SH-SY5Y (cell line): ENCODE data around the gene ERLEC1.

Experiments used
- GATA2 ChIP-seq: IDR thresholded peaks from 2 replicates; pipeline ENCODE4 v1.6.1; 2011; ENCODE audit warnings: mild to moderate bottlenecking, low read depth, low read length
- GATA3 ChIP-seq: IDR thresholded peaks from 2 replicates; pipeline ENCODE4 v1.6.1; 2011; ENCODE audit warnings: low read depth, mild to moderate bottlenecking, low read length, moderate library complexity

The ERLEC1 gene

DNA sequence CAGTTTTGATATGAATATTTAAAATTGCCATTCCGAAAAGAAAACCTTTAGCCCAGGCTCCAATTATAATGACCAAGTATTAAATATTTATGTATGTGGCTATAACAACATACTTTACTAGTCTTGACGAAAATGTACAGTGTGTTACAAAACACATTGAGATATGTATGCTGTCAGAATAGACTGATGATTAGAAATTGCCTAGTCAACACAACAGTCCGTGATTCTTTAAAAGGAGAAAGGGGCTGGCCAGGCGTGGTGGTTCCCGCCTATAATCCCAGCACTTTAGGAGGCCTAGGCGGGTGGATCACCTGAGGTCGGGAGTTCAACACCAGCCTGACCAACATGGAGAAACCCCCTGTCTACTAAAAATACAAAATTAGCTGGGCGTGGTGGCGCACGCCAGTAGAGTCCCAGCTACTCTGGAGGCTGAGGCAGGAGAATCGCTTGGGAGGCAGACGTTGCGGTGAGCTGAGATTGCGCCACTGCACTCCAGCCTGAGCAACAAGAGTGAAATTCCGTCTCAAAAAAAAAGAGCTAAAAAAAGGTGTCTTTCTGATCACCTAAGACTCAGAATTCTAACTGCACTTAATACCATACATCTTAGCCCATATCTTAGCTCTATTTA lies 17.4 kb upstream of the ERLEC1 start:
- TF ChIP-seq GATA2 (no peak), GATA3 (no peak)

DNA sequence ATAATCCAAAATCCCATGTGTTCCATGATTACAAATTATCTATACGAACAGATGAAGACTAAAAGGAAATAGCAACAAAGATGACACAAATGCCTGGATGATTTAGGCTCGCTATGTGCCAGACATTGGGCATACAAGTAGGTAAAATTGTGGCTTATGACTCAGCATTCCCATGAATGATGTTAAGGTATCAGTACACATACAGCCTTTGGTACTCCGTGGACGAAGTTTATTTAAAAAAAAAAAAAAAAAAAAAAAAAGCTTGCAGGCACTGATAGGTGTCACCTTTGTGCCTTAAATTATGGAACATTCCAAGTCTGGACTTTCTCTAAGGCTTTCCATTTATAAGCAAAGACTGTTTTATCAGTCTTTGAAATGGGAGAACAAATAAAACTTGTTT lies 16.6 kb upstream of the ERLEC1 start:
- TF ChIP-seq GATA3 (no peak), GATA2 (no peak)

DNA sequence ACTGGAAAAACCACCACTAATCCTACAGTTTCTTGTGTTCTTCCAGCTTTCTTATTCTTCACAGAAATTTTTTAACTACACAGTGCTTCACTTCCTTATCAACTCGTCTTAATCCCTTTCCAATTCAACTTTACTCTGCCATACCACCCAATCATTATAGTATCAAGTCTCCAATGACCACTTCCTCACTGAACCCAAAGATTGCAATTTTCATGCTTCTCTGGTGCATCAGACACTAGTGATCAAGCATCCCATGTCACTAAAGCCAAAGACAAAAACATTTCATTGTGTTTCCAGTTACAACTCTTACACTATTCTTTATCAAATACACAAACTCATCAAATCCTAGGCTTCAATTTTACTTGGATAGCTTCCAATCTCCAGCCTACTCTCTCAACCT lies 9.7 kb upstream of the ERLEC1 start:
- TF ChIP-seq GATA3 (no peak), GATA2 (no peak)

DNA sequence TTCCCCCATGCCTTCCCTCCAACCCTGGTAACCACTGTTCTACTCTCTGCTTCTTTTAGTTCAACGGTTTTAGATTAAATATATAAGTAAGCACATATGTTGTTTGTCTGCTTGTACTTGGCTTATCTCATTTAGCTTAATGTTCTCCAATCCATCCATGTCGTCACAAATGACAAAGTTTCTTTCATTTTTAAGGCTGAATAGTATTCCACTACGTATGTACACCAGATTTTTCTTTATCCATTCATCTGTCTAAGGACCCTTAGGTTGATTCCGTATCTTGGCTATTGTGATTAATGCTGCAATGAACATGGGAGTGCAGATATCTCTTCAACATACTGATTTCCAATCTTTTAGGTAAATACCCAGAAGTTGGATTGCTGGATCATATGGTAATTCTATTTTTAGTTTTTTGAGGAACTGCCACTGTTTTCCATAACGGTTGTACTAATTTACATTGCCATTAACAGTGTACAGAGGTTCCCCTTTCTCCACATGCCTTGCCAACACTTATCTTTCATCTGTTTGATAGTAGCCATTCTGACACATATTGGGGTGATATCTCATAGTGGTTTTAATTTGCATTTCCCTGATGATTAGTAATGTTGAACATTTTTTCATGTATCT lies 8.2 kb upstream of the ERLEC1 start:
- TF ChIP-seq GATA3 (no peak), GATA2 (no peak)

DNA sequence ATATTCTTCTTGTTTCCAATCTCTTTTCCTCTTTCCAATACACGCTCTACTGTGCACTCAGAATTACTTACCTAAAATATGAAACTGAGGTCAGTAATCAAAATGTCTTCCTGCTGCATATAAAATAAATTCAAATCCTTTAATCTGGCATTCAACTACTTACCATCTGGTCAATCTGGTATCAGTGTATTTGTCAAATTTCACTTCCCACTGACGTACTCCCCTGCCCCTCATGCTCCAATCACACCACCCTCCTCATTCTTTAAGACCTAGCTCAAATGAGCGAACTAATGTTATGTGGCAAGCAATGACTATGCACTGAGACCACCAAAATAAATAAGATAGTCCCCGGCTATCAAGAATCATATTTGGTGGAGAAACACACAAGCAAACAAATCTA lies 6.8 kb upstream of the ERLEC1 start:
- TF ChIP-seq GATA3 (no peak), GATA2 (no peak)

DNA sequence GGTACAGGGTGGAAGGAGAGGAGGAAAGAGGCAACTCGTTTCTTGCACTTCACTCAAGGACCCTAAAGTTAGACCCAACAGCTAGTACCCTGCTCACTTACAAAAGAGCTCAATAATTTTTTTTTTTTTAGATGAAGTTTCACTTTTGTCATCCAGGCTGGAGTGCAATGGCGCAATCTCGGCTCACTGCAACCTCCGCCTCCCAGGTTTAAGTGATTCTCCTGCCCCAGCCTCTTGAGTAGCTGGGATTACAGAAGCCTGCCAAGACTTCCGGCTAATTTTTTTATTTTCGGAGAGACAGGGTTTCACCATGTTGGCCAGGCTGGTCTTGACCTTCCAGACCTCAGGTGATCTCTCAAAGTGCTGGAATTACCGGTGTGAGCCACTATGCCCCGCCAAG lies 4.2 kb upstream of the ERLEC1 start:
- TF ChIP-seq GATA3: no peak
- no peak for TF ChIP-seq GATA2

DNA sequence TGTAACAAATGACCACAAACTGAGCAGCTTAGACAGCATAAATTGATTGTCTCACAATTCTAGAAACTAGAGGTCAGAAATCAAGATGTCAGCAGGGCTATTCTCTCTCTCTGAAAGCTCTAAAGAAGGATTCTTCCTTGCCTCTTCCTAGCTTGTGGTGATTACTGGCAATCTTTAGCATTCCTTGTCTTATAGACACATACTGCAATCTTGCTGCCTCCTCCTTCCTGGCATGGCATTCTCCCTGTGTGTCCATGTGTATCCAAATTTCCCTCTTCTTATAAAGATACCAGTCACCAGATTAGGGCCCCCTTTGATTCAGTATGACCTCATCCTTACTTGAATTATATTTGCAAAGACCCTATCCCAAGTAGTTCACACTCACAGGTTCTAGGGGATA lies 2.4 kb upstream of the ERLEC1 start:
- TF ChIP-seq GATA2: no peak
- no peak for TF ChIP-seq GATA3

DNA sequence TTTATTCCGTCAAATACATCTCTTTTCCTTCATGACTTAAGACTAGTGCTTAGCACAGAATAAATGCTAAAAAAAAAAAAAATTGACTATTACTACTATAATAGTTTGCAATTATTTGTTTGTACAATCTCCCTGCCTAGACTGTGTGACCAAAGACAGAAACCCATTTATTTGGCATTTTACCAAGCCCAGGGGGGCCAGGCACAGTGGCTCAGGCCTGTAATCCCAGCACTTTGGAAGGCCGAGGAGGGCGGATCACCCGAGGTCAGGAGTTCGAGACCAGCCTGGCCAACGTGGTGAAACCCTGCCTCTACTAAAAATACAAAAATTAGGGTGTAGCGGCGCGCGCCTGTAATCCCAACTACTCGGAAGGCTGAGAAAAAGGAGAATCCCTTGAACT lies 1.5 kb upstream of the ERLEC1 start:
- no peak for TF ChIP-seq GATA2
- TF ChIP-seq GATA3: no peak

DNA sequence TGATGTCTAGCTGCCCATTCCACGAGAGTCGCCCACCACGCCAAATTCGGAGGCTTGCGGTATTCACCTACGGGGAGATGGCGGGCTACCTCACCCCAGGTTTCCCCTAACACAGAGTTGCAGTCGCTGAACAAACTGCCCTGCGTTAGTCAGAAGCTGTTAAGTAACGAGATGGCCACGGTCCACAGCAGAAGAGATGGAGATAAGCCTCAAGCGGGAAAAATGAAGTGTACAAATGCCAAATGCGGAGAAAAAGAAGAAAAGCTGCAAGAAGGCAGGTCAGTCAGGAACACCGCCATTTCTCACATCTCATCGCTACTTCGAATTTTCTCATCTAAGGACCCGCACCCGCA lies 516 bp upstream of the ERLEC1 start:
- TF ChIP-seq GATA2 (no peak), GATA3 (no peak)

DNA sequence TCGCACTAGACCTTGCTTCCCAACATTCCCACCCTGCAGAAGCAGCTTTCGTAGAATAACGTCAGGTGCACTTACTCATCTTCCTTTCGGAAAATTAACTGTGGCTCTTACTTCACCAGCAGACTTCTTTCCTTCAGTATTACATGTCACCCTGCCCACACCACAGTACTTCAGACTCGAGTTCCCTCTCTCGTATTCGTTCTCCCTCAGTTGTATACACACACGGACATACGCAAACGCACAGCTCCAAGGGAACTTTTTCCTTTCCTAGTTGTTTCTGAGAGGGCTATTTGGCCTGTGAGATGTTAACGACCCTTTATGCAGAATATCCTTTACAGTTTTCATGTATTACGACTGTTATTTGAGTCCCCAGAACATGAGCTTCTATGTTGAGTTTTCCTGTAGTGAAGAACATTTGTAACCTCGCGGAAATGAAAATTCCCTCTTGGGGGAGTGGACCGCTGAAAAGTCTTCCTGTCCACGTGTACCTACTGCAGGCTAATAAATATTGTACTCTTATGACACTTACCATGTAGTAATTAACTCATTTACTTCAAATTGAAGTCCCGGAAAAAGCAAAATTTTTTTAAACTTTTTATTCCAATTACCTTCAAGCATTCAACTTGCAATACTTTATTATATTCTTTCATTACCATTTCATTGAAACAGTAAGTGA lies 908 bp downstream of the ERLEC1 start:
- TF ChIP-seq GATA2 (no peak), GATA3 (no peak)

DNA sequence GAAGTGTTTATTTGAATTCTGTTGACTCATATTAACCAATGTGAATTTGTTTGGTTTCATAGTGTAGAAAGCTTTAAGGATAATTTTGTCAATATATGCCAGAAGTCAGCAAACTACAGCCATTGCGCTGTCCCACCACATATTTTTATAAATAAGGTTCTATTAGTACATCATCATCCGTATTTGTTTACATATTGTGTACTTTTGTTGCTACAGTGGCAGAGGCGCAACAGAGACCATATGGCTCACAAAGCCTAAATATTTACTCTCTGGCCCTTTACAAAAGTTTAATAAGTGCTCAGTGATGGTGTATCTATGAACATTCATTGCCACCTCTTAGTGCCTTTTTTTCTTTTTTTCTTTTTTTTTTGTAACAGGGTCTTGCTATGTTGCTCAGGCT lies 6.4 kb downstream of the ERLEC1 start:
- no peak for TF ChIP-seq GATA2
- no peak for TF ChIP-seq GATA3

DNA sequence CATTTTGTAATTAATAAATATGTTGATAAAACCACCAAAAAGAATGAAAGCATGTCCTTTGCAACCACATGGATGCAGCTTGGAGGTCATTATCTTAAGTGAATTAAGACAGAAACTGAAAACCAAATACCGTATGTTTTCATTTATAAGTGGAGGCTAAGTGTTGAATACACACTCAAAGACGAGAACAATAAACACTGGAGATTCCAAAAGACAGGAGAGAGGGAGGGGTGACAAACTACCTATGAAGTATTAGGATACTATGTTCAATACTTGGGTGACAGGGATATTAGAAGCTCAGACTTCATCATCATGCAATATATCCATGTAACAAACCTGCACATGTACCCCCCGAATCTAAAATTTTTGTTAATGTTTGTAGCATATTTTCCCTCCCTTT lies 7.0 kb downstream of the ERLEC1 start:
- TF ChIP-seq GATA3 (no peak), GATA2 (no peak)

DNA sequence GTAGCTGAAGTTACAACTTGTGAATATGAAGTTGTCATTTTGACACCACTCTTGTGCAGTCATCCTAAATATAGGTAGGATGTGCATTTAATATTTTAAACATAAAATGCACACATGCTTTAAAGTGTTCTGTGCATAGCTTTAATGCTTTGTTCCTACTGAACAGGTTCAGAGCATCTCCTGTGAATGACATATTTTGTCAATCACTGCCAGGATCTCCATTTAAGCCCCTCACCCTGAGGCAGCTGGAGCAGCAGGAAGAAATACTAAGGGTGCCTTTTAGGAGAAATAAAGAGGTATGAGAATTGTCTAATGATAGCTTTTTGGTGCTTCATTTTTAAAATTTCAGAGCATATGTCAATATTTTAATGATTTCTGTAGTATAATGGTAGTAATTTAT lies 14.7 kb downstream of the ERLEC1 start:
- TF ChIP-seq GATA3: no peak
- no peak for TF ChIP-seq GATA2

DNA sequence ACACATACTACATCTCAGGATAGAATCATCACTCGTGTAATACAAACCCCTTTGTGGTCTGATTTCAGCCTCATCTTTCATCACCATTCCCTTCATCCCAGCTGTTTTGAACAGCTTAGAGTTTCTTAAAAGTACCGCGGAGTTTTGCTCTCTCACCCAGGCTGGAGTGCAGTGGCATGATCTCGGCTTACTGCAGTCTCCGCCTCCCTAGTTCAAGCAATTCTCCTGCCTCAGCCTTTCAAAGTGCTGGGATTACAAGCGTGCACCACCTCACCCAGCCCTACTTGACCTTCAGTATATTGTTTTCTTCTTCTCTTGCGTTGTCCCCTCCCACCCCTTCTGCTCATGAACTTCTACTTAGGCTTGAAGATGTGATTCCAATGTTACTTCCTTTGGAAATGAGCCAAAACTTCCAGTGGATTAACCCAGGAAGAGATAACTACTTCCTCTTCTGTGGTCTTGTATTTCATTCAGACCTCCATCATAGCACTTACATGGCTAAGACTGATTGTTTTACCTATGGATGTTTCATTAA lies 15.8 kb downstream of the ERLEC1 start:
- TF ChIP-seq GATA3: no peak
- no peak for TF ChIP-seq GATA2

DNA sequence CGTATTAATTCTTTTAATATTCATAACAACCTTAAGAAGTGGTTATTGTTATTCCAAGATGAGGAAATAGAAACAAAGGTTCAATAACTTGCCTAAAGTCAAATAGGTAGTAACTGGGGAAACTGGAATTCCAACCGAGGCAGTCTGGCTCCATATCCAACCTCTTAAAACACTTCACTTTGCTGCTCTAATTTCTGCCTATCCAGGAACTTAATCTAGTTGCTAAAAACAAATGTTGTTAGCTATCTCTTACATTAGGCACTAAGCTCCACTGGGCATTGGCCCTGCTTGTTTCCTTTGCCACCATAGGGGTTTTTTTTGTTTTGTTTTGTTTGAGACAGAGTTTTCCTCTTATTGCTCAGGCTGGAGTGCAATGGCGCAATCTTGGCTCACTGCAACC lies 24.8 kb downstream of the ERLEC1 start:
- TF ChIP-seq GATA3 (no peak), GATA2 (no peak)
